GM12892 (cell line): ENCODE measurements around the gene BRDT.

Source experiments
- POLR2A ChIP-seq: IDR thresholded peaks from 2 replicates; pipeline ENCODE4 v1.6.1; 2011; ENCODE audit warnings: low read depth, low read length, control low read depth
- POLR2AphosphoS5 ChIP-seq: IDR thresholded peaks from 2 replicates; pipeline ENCODE4 v1.6.1; 2011; ENCODE audit warnings: low read depth, low read length, control low read depth
- TAF1 ChIP-seq: IDR thresholded peaks from 2 replicates; pipeline ENCODE4 v1.6.1; 2011; ENCODE audit warnings: low read depth, mild to moderate bottlenecking, control low read depth, low read length, borderline replicate concordance

GRCh38 chr1:91944087-91944486 is 5.1 kb upstream of the BRDT start:
- no peak for TF ChIP-seq POLR2A
- TF ChIP-seq POLR2AphosphoS5, result no peak
- no peak for TF ChIP-seq TAF1
